ENCODE results near the gene CST9L.

Gene CST9L

DNA sequence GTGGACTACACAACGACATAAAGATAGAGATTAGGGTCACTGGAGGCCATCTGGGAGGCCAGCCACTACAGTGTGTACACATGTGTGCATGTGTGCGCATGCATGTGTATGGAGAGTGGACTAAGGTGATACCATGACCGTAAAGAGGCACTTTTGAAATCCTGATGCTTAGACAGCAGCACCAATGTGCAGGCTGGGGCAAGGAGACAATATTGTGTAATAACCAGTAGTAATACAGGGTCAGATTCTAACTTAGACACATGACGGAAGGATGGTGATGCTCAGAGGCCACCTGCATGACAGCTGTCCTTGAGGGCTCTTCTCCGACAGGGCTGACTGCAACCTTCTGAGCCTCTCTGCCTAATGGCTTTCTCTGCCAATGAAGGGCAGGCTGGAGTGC lies 25.5 kb downstream of the CST9L start:
- no peak for DNase-seq

GRCh38 chr20:23541776-23542175 lies 26.5 kb downstream of the CST9L start:
- no peak for DNase-seq

- DNase-seq = no peak
Measured at GRCh38 chr20:23541330-23541729, 27.0 kb downstream of the CST9L start.

DNA sequence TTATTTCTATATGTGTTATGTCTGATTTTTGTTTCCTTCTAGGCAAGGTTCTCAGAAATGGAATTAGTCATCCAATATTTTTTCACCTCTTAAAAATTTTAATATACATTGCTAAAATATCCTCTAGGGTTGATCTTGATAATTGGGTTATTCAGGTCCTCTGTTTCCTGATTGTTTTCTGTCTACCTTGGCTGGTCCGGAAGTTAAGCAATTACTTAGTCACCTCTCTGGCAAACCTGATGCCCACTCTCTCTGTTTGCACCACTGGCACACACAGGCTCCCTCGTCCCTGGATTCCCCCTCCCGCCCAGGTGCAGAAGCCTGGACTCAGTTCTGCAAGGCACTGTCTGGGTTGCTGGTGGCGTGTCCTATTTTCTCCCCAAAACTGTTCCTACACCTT lies 27.7 kb downstream of the CST9L start:
- DNase-seq = no peak

DNA sequence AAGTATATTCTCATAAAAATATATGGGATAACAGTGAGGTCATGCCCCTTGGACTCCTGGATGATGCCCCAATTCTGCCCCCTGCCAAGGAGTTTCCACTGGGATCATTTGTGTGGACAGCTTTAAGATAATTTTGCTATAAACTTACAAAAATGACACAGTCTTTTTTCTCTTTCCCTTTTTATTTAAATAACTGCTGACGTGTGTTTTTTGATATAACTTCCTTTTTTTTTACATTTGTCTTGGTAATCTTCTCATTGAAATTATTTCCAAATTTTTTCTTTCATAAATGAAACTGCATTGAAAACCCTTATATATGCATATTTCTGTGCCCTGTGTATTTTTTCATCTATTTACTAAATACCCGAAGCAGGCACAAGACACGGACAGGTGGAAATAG lies 31.3 kb downstream of the CST9L start:
- DNase-seq = no peak

- DNase-seq = no peak
Measured at GRCh38 chr20:23536328-23536974, 31.8 kb downstream of the CST9L start.

DNA sequence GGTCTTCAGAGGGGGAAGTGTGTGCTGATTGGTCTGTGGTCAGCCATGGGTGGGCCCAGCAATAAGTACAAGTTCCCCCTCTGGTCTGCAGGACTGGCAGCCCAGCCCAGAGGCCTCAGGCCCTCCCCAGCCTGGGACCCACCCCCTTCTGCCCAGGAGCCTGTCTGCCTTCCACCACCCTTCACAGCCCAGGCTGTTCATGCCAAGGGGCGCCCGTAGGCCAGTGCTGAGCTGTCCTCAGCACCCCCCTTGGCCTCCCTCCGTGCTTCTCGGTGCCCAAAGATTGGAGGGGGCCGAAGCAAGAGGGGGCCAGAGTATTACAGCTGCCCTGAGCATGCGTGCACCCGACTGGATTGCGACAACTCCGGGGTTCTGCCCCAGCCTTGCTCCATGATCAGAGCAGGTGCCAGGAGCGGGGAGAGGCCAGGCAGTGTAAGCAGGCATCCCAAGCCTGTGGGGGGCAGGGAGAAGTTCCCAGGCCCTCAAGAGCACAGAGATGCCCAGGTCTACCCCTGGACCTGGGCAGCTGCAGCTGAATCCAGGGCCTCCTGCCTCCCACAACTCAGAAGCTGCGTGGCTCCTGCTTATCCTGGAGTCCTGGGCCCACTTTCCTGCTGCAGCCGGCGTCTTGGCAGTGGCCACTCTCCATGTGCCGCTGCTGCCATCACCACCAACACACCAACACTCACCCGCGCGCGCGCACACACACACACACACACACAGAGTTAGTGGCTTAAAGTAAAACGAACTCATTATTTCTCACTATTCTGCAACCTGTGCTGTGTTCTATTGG lies 33.3 kb downstream of the CST9L start:
- DNase-seq = no peak

GRCh38 chr20:23533161-23533560 lies 35.1 kb downstream of the CST9L start:
- no peak for DNase-seq

DNA sequence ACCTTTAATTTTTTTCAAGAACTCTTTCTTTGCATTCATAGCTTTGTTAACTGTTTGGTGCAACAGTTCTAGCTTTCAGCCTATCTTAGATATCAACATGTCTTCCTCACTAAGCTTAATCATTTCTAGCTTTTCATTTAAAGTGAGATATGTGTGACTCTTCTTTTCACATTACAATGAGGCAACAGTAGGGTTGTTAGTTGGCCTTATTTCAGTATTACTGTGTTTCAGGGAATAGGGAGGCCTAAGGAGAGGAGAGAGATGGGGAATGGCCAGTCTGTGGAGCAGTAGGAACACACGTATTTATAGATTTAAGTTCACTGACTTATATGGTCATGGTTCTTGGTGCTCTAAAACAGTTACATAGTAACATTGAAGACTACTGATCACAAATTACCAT lies 35.8 kb downstream of the CST9L start:
- no peak for DNase-seq

DNA sequence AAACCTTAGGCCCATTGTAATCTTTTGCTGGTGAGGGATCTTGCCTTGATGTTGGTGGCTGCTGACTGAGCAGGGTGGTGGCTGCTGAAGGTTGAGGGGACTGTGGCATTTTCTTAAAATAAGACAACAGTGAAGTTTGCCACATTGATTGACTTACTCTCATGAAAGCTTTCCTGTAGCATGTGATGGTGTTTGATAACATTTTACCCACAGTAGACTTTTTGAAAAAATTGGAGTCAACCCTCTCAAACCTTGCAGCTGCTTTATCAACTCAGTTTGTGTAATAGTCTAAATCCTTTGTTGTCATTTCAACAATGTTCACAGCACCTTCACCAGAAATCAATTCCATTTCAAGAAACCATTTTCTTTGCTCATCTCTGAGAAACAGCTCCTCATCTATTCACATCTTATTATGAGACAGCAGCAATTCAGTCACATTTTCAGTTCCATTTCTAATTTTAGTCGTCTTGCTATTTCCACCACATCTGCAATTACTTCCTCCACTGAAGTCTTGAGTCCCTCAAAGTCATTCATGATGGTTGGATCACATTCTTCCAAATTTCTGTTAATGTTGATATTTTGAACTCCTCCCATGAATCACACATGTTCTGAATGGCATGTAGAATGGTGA lies 37.2 kb downstream of the CST9L start:
- no peak for DNase-seq

DNA sequence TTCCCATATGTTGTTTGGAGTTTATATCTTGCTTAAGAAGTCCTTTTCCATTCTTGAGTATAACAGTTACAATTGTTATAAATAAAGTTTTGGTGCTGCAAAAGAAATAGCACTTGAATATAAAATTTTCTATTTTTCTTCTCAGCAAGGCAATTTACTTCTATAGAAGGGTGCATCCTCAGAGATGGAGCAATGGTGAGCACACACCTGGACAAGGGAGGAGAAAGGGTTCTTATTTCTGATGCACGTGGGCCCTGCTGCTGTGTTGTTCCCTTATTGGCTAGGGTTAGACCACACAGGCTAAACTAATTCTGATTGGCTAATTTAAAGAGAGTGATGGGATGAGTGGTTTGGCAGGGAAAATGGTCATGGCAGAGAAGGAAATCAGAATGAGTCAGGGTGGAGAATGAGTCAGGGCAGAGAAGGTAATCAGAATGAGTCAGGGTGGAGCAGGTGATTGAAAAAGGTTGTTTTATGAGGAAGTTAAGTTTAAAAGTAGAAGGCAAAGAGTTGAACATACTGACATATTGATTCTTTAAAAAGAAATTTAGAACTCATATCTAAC lies 39.3 kb downstream of the CST9L start:
- DNase-seq = no peak

DNA sequence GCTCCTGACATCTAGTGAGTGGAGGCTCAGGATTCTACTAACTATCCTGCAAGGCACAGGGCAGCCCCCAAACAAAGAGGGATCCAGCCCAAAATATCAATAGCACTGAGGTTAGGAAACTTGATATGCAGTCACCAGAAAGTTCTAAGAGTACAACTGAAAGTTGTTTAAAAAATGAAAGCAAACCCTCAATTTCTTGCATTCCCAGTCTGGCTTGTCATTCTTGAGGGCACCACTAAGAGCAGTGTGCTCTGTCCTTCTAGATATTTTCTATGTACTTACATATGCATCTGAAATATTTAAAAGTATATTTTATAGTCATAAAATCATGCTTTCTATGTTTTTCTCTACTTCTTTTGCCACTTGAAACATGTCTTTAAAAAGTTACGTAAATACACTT lies 41.4 kb downstream of the CST9L start:
- DNase-seq = no peak

- no peak for DNase-seq
Measured at GRCh38 chr20:23524146-23524545, 44.1 kb downstream of the CST9L start.

GRCh38 chr20:23520185-23520584 lies 48.1 kb downstream of the CST9L start:
- DNase-seq = no peak

DNA sequence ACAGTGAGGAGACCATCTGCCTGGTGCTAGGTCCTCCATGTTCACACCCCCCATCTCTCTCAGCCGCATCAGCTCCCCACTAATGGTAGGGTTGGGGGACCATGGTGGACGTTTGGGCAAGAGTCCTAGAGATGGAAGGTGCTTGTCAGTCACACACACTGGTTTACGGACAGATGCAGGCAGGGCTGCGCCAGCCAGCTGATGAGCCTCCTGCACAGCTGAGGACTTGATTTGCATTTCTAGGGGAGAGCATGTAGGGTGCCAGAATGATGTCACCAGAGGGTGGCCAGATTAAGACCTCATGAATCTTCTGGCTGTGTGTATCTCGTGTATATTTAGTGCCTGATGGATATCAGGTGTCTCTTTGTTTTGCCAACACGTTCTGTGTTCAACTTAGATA lies 48.7 kb downstream of the CST9L start:
- DNase-seq = no peak

DNA sequence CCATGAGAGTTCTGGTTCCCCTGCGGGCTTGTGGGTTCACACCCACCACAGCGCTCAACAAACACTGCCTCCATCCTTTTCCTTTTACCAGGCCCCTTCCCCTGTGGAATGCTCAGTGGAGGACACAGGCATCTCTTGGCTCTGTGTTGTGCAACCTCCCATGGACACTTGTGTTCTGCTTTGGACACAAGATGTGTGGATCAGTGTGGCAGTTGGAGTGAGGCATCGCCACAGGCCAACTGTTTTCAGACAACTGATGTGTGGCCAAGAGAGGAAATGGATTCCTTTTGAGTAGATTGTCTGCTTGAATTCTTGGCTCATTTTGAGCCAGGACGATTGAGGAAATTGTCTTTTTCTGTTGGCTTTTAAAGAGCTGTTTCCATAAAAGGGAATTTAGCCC lies 50.6 kb downstream of the CST9L start:
- DNase-seq = no peak

GRCh38 chr20:23515250-23515939 lies 52.9 kb downstream of the CST9L start:
- DNase-seq = no peak

- DNase-seq = no peak
Measured at GRCh38 chr20:23514848-23515247, 53.4 kb downstream of the CST9L start.

Data from NCI-H510A (cell line).